HCT116 (cell line): ENCODE data around the gene MORN4. TPM values are rescaled to one million over a fixed set of nuclear protein-coding genes. Genes with fewer than 3 reads are reported as not detected.

Experiments
- ATAC-seq: fragments of 200-7000 bp; cut with Tn5 transposase; 2 replicates; pipeline ENCODE4 v1.9.1; 2020; ENCODE audit warnings: mild to moderate bottlenecking, moderate library complexity
- BruUV-seq: library from RNA; stranded (reverse); fragments of 400-500 nt; replicated peaks from 2 replicates; lab custom pipeline; 2021; lab: Mats Ljungman, UMichigan
- CTCF ChIA-PET: fragments of 300-600 bp; sonication (Branson Sonifier 250); formaldehyde crosslinking; loops from one replicate; lab custom pipeline; 2021; ENCODE audit warnings: antibody characterized with exemption; lab: Charles Lee
- POLR2A ChIA-PET: fragments of 300-600, 350-600 bp; sonication (Branson Sonifier 250); formaldehyde crosslinking; loops from one replicate; lab custom pipeline; 2021; ENCODE audit warnings: antibody characterized with exemption; lab: Charles Lee
- RAD21 ChIA-PET, 2 experiments: fragments of 300-600 bp; sonication (Branson Sonifier 250); formaldehyde crosslinking; loops; one replicate each; lab custom pipeline; 2023; ENCODE audit warnings: low total read pairs in 2 of 2; ENCODE audit not compliant: uncharacterized antibody in 2 of 2, unreplicated experiment in 2 of 2, low non-redundant PET in 1 of 2; lab: Charles Lee
- DNase-seq: peaks from one replicate; pipeline ENCODE4 v3.0.0-alpha.2; 2010; ENCODE audit warnings: low read depth, low spot score
- H2AFZ ChIP-seq: fragments of 200-600 bp; shearing (Covaris generic), sonication (generic); 2 replicates; pipeline ENCODE4 v1.6.1; 2017; ENCODE audit warnings: low read depth, mixed run types, mixed read lengths, antibody characterized with exemption, low read length; ENCODE audit not compliant: poor library complexity, severe bottlenecking
- H3K27ac ChIP-seq: 2 replicates; pipeline ENCODE4 v1.5.1; 2012; ENCODE audit warnings: low read depth, low read length
- H3K27me3 ChIP-seq: fragments of 200-600 bp; sonication (generic); 2 replicates; pipeline ENCODE4 v1.6.1; 2016; ENCODE audit warnings: mixed run types, low read length, mixed read lengths; ENCODE audit not compliant: insufficient read depth
- H3K36me3 ChIP-seq, 2 experiments: fragments of 200-500 bp in 1 of 2; fragments of 200-600 bp in 1 of 2; sonication (Bioruptor generic) in 1 of 2; sonication (generic) in 1 of 2; 2 replicates each; pipeline versions ENCODE4 v1.5.1 to v1.6.1; 2014 to 2016; ENCODE audit warnings: low read length in 2 of 2, inconsistent platforms in 1 of 2, mixed read lengths in 1 of 2, mixed run types in 1 of 2; ENCODE audit not compliant: insufficient read depth in 2 of 2, control insufficient read depth in 1 of 2
- H3K4me1 ChIP-seq, 2 experiments: fragments of 200-600 bp in 1 of 2; sonication (generic) in 1 of 2; 2 replicates each; pipeline versions ENCODE4 v1.5.1 to v1.6.1; 2012 to 2017; ENCODE audit warnings: low read length in 2 of 2, inconsistent platforms in 1 of 2, mild to moderate bottlenecking in 1 of 2, mixed read lengths in 1 of 2, mixed run types in 1 of 2, moderate library complexity in 1 of 2; ENCODE audit not compliant: insufficient read depth in 2 of 2, control insufficient read depth in 1 of 2
- H3K4me2 ChIP-seq: fragments of 200-600 bp; sonication (generic); 2 replicates; pipeline ENCODE4 v1.6.1; 2017; ENCODE audit warnings: mixed run types, low read length, mixed read lengths
- H3K4me3 ChIP-seq, 2 experiments: fragments of 200-600 bp in 1 of 2; sonication (generic) in 1 of 2; replicated peaks in 1 of 2; 2 replicates each; pipeline ENCODE4 v1.5.1; 2011 to 2016; ENCODE audit warnings: low read length in 2 of 2, control low read depth in 1 of 2, low read depth in 1 of 2, mild to moderate bottlenecking in 1 of 2, mixed read lengths in 1 of 2, mixed run types in 1 of 2
- H3K79me2 ChIP-seq: fragments of 200-600 bp; sonication (generic); 2 replicates; pipeline ENCODE4 v1.6.1; 2017; ENCODE audit warnings: mild to moderate bottlenecking, mixed run types, low read length, moderate library complexity, mixed read lengths; ENCODE audit not compliant: insufficient read depth
- H3K9ac ChIP-seq: fragments of 200-600 bp; sonication (generic); 2 replicates; pipeline ENCODE4 v1.6.1; 2016; ENCODE audit warnings: low read length, mixed read lengths
- H3K9me2 ChIP-seq: fragments of 200-600 bp; sonication (generic), shearing (Covaris generic); 2 replicates; pipeline ENCODE4 v1.6.1; 2017; ENCODE audit warnings: mixed run types, mild to moderate bottlenecking, moderate library complexity; ENCODE audit not compliant: insufficient read depth
- H3K9me3 ChIP-seq, 2 experiments: fragments of 200-500 bp in 1 of 2; fragments of 200-600 bp in 1 of 2; sonication (Bioruptor generic) in 1 of 2; sonication (generic) in 1 of 2; 2 replicates each; pipeline ENCODE4 v1.6.1; 2014 to 2017; ENCODE audit warnings: low read length in 2 of 2, mixed read lengths in 2 of 2, inconsistent platforms in 1 of 2, low read depth in 1 of 2, mild to moderate bottlenecking in 1 of 2, mixed run types in 1 of 2, moderate library complexity in 1 of 2; ENCODE audit not compliant: control insufficient read depth in 1 of 2, insufficient read depth in 1 of 2
- H4K20me1 ChIP-seq: fragments of 200-600 bp; sonication (generic), shearing (Covaris generic); 2 replicates; pipeline ENCODE4 v1.6.1; 2017; ENCODE audit warnings: mixed run types, mild to moderate bottlenecking, moderate library complexity; ENCODE audit not compliant: insufficient read depth
- CTCF ChIP-seq, 3 experiments: fragments of 200-600 bp in 1 of 3; sonication (generic) in 1 of 3; IDR thresholded peaks in 2 of 3; conservative IDR thresholded peaks in 1 of 3; 2 replicates each; pipeline ENCODE4 v1.5.1; 2012 to 2017; ENCODE audit warnings: low read depth in 2 of 3, low read length in 2 of 3, antibody characterized with exemption in 1 of 3, borderline replicate concordance in 1 of 3, control low read depth in 1 of 3, mild to moderate bottlenecking in 1 of 3, mixed read lengths in 1 of 3, mixed run types in 1 of 3, moderate library complexity in 1 of 3; ENCODE audit not compliant: insufficient read depth in 1 of 3
- ELF1 ChIP-seq: IDR thresholded peaks from 2 replicates; pipeline ENCODE4 v1.6.1; 2012; ENCODE audit warnings: low read depth, borderline replicate concordance
- EZH2phosphoT487 ChIP-seq: fragments of 200-600 bp; IDR thresholded peaks from 2 replicates; pipeline ENCODE4 v1.6.1; 2018; ENCODE audit warnings: antibody characterized with exemption, borderline replicate concordance
- MAX ChIP-seq: IDR thresholded peaks from 2 replicates; pipeline ENCODE4 v1.6.1; 2012
- POLR2A ChIP-seq: IDR thresholded peaks from 2 replicates; pipeline ENCODE4 v1.7.0; 2011; ENCODE audit warnings: borderline replicate concordance; ENCODE audit not compliant: insufficient read depth, insufficient read length; ENCODE audit errors: extremely low read depth
- RAD21 ChIP-seq: IDR thresholded peaks from 2 replicates; pipeline ENCODE4 v1.6.1; 2012; ENCODE audit warnings: low read depth, mild to moderate bottlenecking
- SIN3A ChIP-seq: IDR thresholded peaks from 2 replicates; pipeline ENCODE4 v1.6.1; 2012; ENCODE audit warnings: low read depth
- SRF ChIP-seq: IDR thresholded peaks from 2 replicates; pipeline ENCODE4 v1.6.1; 2012; ENCODE audit warnings: low read depth
- YY1 ChIP-seq: IDR thresholded peaks from 2 replicates; pipeline ENCODE4 v1.6.1; 2011; ENCODE audit warnings: low read length, low read depth, moderate library complexity, mild to moderate bottlenecking; ENCODE audit not compliant: insufficient replicate concordance; ENCODE audit errors: extremely low read depth
- ZNF274 ChIP-seq: fragments of 200-500 bp; sonication (Bioruptor generic); IDR thresholded peaks from 2 replicates; pipeline ENCODE4 v1.6.1; 2014; ENCODE audit warnings: mild to moderate bottlenecking, low read depth, low read length, inconsistent platforms
- intact Hi-C: fragments of 100-400 bp; cut with micrococcal nuclease; formaldehyde crosslinking; loops from 2 replicates; pipeline ENCODE4 v1.10.0; 2022
- total RNA-seq: library from RNA; stranded (reverse); gene quantifications from one replicate; pipeline ENCODE4 v1.2.1, GENCODE V29; 2021; ENCODE audit not compliant: unreplicated experiment

Gene MORN4
- total RNA-seq, 1 experiment from 2014 or later: 8.0 TPM

- Histone ChIP-seq H3K27ac (peak overlapping the region; percentile 68; the same call in 1 of the 2 replicates), H3K4me2 (peak overlapping the region; percentile 92; the same call in 1 of the 2 replicates), H2AFZ (no peak overlapping the region), H3K36me3 (no peaks in the 10 kb centered on the region), H3K79me2 (no peaks in the 10 kb centered on the region), H3K9me3 (no peaks in the 10 kb centered on the region), H3K27me3 (no peaks in the 10 kb centered on the region), H3K4me3 (no peak overlapping the region), H3K9me2 (no peaks in the 10 kb centered on the region), H3K4me1 (peaks cover 53 to 60% of the 10 kb centered on the region in 2 experiments)
- BruUV-seq: no TSS peak
- RAD21 ChIA-PET: interaction anchor here in 1 of 2 experiments (2.3 kb wide), 1 partner anchor 39 kb away, joined by 7 read pairs; no protein-coding TSS in a partner anchor
- intact Hi-C loops: no loop called here
- ATAC-seq: no peak
- POLR2A ChIA-PET: interaction anchor here (1.8 kb wide), 1 partner anchor 114 kb away, joined by 3 read pairs; the partner anchor contains the start of gene AVPI1
- CTCF ChIA-PET: interaction anchor here (0.6 to 2.8 kb wide), 18 partner anchors 8 to 236 kb away, joined by 3 to 35 read pairs (median 6); partner anchors contain the start of gene HOGA1
- TF ChIP-seq POLR2A (no peak), ZNF274 (no peak), RAD21 (no peak), YY1 (no peak), EZH2phosphoT487 (no peak), CTCF (IDR thresholded peaks at IDR 0.05 in 2 of 3, conservative IDR thresholded peaks at IDR 0.05 in 1 of 3; ENCODE audit: borderline replicate concordance in 1 of 3, insufficient read depth in 1 of 3, low read depth in 2 of 3, low read length in 2 of 3) (no peak), ELF1 (no peak), SRF (no peak), SIN3A (no peak), MAX (no peak)
- TF ChIP-seq, all 23 proteins: peak for 0
- DNase-seq: no peak
- Histone ChIP-seq H4K20me1 (no peaks in the 10 kb centered on the region), H3K9ac (0 out of 2 replicates have a peak overlapping the region, but pooled peaks have one; percentile 67)
Measured at GRCh38 chr10:97573021-97573420, 60.3 kb downstream of the MORN4 start.
